ENCODE data around the gene SLC16A9.

Gene SLC16A9

GRCh38 chr10:59719374-59719773 is 9.7 kb upstream of the SLC16A9 start:
- no peak for DNase-seq (ENCODE audit: low read depth in 2 of 3, low spot score in 1 of 3)

- no peak for DNase-seq (ENCODE audit: low read depth in 2 of 3, low spot score in 1 of 3)
Observed at GRCh38 chr10:59718257-59718656, 8.6 kb upstream of the SLC16A9 start.

GRCh38 chr10:59713196-59713821 is 3.7 kb upstream of the SLC16A9 start:
- no peak for DNase-seq (ENCODE audit: low read depth in 2 of 3, low spot score in 1 of 3)

GRCh38 chr10:59711871-59712494 is 2.3 kb upstream of the SLC16A9 start:
- no peak for DNase-seq (ENCODE audit: low read depth in 2 of 3, low spot score in 1 of 3)

GRCh38 chr10:59708816-59709394 is 745 bp downstream of the SLC16A9 start:
- peak in 1 of 3 donors; percentile 5 for DNase-seq (ENCODE audit: low read depth in 2 of 3, low spot score in 1 of 3)

- no peak for DNase-seq (ENCODE audit: low read depth in 2 of 3, low spot score in 1 of 3)
Observed at GRCh38 chr10:59706851-59707797, 2.5 kb downstream of the SLC16A9 start.

GRCh38 chr10:59705931-59706330 is 3.7 kb downstream of the SLC16A9 start:
- DNase-seq (ENCODE audit: low read depth in 2 of 3, low spot score in 1 of 3) = no peak

GRCh38 chr10:59704630-59705029 is 5.0 kb downstream of the SLC16A9 start:
- DNase-seq (ENCODE audit: low read depth in 2 of 3, low spot score in 1 of 3) = no peak

- DNase-seq (ENCODE audit: low read depth in 2 of 3, low spot score in 1 of 3) = no peak
Observed at GRCh38 chr10:59702347-59702746, 7.3 kb downstream of the SLC16A9 start.

- no peak for DNase-seq (ENCODE audit: low read depth in 2 of 3, low spot score in 1 of 3)
Observed at GRCh38 chr10:59700709-59701108, 8.9 kb downstream of the SLC16A9 start.

GRCh38 chr10:59698326-59698725 is 11.3 kb downstream of the SLC16A9 start:
- no peak for DNase-seq (ENCODE audit: low read depth in 2 of 3, low spot score in 1 of 3)

- DNase-seq (ENCODE audit: low read depth in 2 of 3, low spot score in 1 of 3) = no peak
Observed at GRCh38 chr10:59695637-59696036, 14.0 kb downstream of the SLC16A9 start.

- no peak for DNase-seq (ENCODE audit: low read depth in 2 of 3, low spot score in 1 of 3)
Observed at GRCh38 chr10:59694936-59695335, 14.7 kb downstream of the SLC16A9 start.

- no peak for DNase-seq (ENCODE audit: low read depth in 2 of 3, low spot score in 1 of 3)
Observed at GRCh38 chr10:59692113-59692512, 17.5 kb downstream of the SLC16A9 start.

- no peak for DNase-seq (ENCODE audit: low read depth in 2 of 3, low spot score in 1 of 3)
Observed at GRCh38 chr10:59688921-59689351, 20.7 kb downstream of the SLC16A9 start.

- no peak for DNase-seq (ENCODE audit: low read depth in 2 of 3, low spot score in 1 of 3)
Observed at GRCh38 chr10:59687657-59688056, 22.0 kb downstream of the SLC16A9 start.

GRCh38 chr10:59684006-59684405 is 25.6 kb downstream of the SLC16A9 start:
- DNase-seq (ENCODE audit: low read depth in 2 of 3, low spot score in 1 of 3) = no peak

- DNase-seq (ENCODE audit: low read depth in 2 of 3, low spot score in 1 of 3) = no peak
Observed at GRCh38 chr10:59682986-59683937, 26.4 kb downstream of the SLC16A9 start.

- no peak for DNase-seq (ENCODE audit: low read depth in 2 of 3, low spot score in 1 of 3)
Observed at GRCh38 chr10:59680199-59680598, 29.5 kb downstream of the SLC16A9 start.

GRCh38 chr10:59678884-59679301 is 30.8 kb downstream of the SLC16A9 start:
- DNase-seq (ENCODE audit: low read depth in 2 of 3, low spot score in 1 of 3) = no peak
